ENCODE results near the gene FRMD3.

DNA sequence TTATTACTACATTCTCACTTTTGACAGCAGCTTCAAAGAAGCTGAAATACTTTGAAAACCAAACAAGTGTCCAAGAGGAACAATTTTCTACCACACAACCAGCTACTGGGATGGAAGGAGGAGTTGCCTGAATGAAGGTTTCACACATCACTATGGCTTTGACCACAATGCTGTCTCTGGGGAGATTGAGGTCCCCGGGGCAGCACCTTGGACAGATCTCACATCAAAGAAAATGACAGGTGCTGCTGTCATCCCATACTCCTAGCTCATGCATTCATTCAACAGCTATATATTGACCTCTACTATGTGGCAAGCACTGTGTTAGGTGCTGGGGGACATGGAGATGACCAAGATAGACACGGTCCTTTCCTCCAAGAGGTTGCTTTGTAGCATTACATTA lies 242.1 kb downstream of the FRMD3 start:
- TF ChIP-seq, protein P1, sequence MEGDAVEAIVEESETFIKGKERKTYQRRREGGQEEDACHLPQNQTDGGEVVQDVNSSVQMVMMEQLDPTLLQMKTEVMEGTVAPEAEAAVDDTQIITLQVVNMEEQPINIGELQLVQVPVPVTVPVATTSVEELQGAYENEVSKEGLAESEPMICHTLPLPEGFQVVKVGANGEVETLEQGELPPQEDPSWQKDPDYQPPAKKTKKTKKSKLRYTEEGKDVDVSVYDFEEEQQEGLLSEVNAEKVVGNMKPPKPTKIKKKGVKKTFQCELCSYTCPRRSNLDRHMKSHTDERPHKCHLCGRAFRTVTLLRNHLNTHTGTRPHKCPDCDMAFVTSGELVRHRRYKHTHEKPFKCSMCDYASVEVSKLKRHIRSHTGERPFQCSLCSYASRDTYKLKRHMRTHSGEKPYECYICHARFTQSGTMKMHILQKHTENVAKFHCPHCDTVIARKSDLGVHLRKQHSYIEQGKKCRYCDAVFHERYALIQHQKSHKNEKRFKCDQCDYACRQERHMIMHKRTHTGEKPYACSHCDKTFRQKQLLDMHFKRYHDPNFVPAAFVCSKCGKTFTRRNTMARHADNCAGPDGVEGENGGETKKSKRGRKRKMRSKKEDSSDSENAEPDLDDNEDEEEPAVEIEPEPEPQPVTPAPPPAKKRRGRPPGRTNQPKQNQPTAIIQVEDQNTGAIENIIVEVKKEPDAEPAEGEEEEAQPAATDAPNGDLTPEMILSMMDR (IDR thresholded peaks at IDR 0.05) = no peak
- no peak for TF ChIP-seq POLR2A (IDR thresholded peaks at IDR 0.05)

Measured in body of pancreas (tissue), 4 donors.